Activated B cell treated with CpG ODN at 0.5 μM for 24 hours (primary cell): Measurements from ENCODE around the gene NDE1. TPM values are rescaled to one million over a fixed set of nuclear protein-coding genes. Genes with fewer than 3 reads are reported as not detected.

Experiments
- ATAC-seq: fragments of 200-7000 bp; cut with Tn5 transposase; one replicate; pipeline ENCODE4 v1.10.0; 2021; ENCODE audit warnings: low read depth, mild to moderate bottlenecking, moderate library complexity
- CTCF ChIA-PET: fragments of 350-600 bp; sonication (Branson Sonifier 250); formaldehyde crosslinking; loops from one replicate; lab custom pipeline; 2021; ENCODE audit warnings: antibody characterized with exemption; lab: Charles Lee
- POLR2A ChIA-PET: fragments of 350-600 bp; sonication (Branson Sonifier 250); formaldehyde crosslinking; loops from one replicate; lab custom pipeline; 2021; ENCODE audit warnings: antibody characterized with exemption; lab: Charles Lee
- DNase-seq: peaks from one replicate; pipeline ENCODE4 v3.0.0; 2022
- H3K27ac Mint-ChIP-seq: one replicate; pipeline ENCODE4 v1.8.0; 2020; ENCODE audit warnings: mixed read lengths
- H3K27me3 Mint-ChIP-seq: one replicate; pipeline ENCODE4 v1.8.0; 2021; ENCODE audit warnings: mixed read lengths
- H3K36me3 Mint-ChIP-seq: one replicate; pipeline ENCODE4 v1.8.0; 2021; ENCODE audit warnings: low read depth, mixed read lengths
- H3K4me1 Mint-ChIP-seq: one replicate; pipeline ENCODE4 v1.8.0; 2021; ENCODE audit warnings: mixed read lengths
- H3K4me3 Mint-ChIP-seq: one replicate; pipeline ENCODE4 v1.8.0; 2020; ENCODE audit warnings: mild to moderate bottlenecking, mixed read lengths
- H3K9me3 Mint-ChIP-seq: one replicate; pipeline ENCODE4 v1.8.0; 2020; ENCODE audit warnings: mixed read lengths
- CTCF ChIP-seq: fragments of 200-600 bp; IDR thresholded peaks from one replicate; pipeline ENCODE4 v1.8.0; 2022; ENCODE audit warnings: antibody characterized with exemption, mild to moderate bottlenecking
- intact Hi-C: fragments of 100-400 bp; cut with micrococcal nuclease; formaldehyde crosslinking; loops from one replicate; pipeline ENCODE4 v1.15.1; 2024
- total RNA-seq: library from RNA; stranded (reverse); gene quantifications from 2 replicates; pipeline ENCODE4 v1.2.3, GENCODE V29; 2022

Gene NDE1
- total RNA-seq, 1 donor from 2014 or later: 163 TPM

DNA sequence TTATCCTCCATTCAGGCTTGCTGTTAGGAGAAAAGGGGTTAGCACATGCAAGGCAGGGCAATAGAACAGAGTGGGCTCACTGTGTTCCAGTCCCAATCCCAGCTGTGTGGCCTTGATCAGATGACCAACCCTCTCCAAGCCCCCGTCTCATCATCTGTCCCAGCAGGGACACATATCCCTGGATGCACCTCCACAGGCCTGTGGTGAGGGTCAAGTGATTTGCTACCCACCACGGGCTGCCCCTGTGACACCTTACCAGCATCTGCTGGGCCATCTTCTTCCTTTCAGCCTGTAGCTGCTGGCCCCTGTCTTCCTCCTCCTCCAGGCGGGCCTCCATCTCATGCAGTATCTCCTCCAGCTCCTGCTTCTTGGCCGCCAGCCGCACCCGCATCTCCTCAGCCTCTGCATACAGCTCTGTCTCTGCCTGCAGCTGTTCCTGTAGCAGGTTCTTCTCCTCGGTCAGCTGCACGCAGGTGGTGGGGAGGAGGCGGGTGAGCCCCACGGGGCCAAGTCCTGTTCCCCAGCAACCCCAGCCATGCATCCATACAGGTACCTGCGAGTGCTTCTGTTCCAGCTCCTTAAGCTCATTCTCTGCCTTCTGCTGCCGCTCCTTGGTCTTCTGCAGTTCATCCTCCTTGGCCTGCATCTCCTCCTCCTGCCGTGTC is 91.3 kb downstream of the NDE1 start:
- DNase-seq (no peak), ATAC-seq (no peak)
- Mint-ChIP-seq H3K4me1 (no peaks in the 10 kb centered on the region), H3K9me3 (no peaks in the 10 kb centered on the region), H3K27ac (no peak overlapping the region), H3K36me3 (peaks cover 33% of the 10 kb centered on the region), H3K4me3 (no peak overlapping the region), H3K27me3 (no peaks in the 10 kb centered on the region)
- ChIA-PET CTCF (no interaction called here), POLR2A (no interaction called here)
- no peak for TF ChIP-seq CTCF
- intact Hi-C loops: no loop called here

DNA sequence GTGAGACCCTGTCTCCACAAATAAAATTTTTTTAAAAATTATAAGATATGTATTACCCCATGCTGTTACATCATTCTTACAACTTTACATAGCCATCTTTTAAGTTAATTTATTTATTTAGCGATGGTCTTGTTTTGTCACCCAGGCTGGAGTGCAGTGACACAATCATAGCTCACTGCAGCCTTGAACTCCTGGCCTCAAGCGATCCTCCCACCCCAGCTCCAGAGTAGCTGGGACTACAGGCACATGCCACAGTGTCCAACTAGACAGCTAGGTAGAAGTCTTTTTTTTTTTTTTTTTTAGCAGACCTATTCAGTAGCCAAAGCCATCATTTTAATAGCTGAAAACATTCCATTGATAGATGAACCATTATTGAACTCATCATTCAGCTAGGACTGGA is 92.7 kb downstream of the NDE1 start:
- intact Hi-C loops: no loop called here
- Mint-ChIP-seq H3K36me3 (peaks cover 26% of the 10 kb centered on the region), H3K4me1 (no peaks in the 10 kb centered on the region), H3K27ac (no peak overlapping the region), H3K27me3 (no peaks in the 10 kb centered on the region), H3K4me3 (no peak overlapping the region), H3K9me3 (no peaks in the 10 kb centered on the region)
- POLR2A ChIA-PET: interaction anchor here (0.6 kb wide), 1 partner anchor 179 kb away, joined by 3 read pairs; no protein-coding TSS in a partner anchor
- DNase-seq: no peak
- no peak for TF ChIP-seq CTCF
- no peak for ATAC-seq
- CTCF ChIA-PET: no interaction called here

DNA sequence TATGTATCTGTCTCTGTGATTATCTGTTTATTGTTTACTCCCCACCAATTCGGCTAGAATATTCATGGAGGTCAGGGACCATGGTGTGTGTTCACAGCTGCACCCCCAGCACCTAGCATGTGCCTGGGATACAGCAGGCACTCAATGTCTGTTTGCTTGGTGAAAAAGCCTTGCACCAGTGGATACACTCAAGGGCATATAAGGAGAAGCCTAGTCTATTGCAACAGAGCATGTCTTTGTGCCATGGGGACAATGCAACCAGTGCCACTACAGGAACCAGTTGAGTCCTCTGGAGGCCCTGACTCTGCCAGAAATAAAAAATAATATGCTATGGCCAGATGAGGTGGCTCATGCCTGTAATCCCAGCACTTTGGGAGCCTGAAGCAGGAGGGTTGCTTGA is 93.6 kb downstream of the NDE1 start:
- ChIA-PET POLR2A (no interaction called here), CTCF (no interaction called here)
- Mint-ChIP-seq H3K36me3 (peaks cover 29% of the 10 kb centered on the region), H3K27me3 (no peaks in the 10 kb centered on the region), H3K4me1 (no peaks in the 10 kb centered on the region), H3K27ac (no peak overlapping the region), H3K9me3 (no peaks in the 10 kb centered on the region), H3K4me3 (no peak overlapping the region)
- intact Hi-C loops: no loop called here
- ATAC-seq (no peak), DNase-seq (no peak)
- TF ChIP-seq CTCF: no peak

DNA sequence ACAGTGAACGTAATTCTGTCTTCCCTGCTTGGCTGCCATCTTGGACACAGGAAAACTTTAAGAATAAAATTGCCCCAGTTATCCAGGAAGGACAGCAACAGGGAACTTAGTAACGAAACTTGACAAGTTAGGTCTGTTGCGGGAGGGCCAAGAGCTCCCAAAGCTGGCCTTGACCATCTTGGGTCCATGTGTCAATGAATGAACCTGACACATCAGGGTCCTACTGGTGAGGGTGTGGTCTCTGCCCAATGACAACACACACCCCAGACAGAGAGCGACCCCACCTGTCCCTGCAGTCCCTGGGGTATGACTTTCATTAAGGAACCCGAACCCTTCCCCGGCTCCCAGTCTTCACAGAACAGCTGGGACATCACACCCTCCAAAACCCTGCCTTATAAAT is 96.3 kb downstream of the NDE1 start:
- H3K27ac Mint-ChIP-seq: no peak overlapping the region
- TF ChIP-seq CTCF: no peak
- CTCF ChIA-PET: no interaction called here

DNA sequence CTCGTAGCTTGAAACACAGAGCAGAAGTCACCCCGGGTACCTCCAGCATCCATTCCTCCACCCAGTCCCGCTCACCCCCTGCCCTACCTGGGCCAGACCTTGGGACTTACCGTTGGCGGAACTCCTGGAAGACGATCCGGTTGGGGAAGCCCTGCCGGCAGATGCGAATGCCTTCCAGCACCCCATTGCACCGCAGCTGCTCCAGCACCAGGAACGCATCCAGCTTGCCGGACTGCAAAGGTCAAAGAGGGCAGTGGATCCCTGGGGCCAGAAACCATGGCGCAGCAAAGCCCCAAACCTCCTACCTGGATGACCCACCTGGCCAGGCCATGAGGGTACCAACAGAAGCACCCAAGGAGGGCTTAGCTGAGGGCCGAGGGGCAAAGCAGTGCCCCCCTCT is 97.9 kb downstream of the NDE1 start:
- Mint-ChIP-seq H3K36me3 (peaks cover 16% of the 10 kb centered on the region), H3K27ac (no peak overlapping the region), H3K4me3 (no peak overlapping the region), H3K27me3 (no peaks in the 10 kb centered on the region), H3K4me1 (no peaks in the 10 kb centered on the region), H3K9me3 (no peaks in the 10 kb centered on the region)
- DNase-seq (no peak), ATAC-seq (no peak)
- intact Hi-C loops: no loop called here
- POLR2A ChIA-PET: no interaction called here
- TF ChIP-seq CTCF: no peak
- CTCF ChIA-PET: no interaction called here

More for the DNA sequence above, 96.3 kb downstream of the NDE1 start:
- intact Hi-C loops: no loop called here
- H3K27me3 Mint-ChIP-seq: no peaks in the 10 kb centered on the region
- DNase-seq (no peak), ATAC-seq (no peak)
- no peaks in the 10 kb centered on the region for H3K9me3 Mint-ChIP-seq
- H3K36me3 Mint-ChIP-seq: peaks cover 20% of the 10 kb centered on the region
- H3K4me1 Mint-ChIP-seq: no peaks in the 10 kb centered on the region
- POLR2A ChIA-PET: no interaction called here
- H3K4me3 Mint-ChIP-seq: no peak overlapping the region
